Measurements from ENCODE around the gene DNAH8. TPM values are rescaled to one million over a fixed set of nuclear protein-coding genes. Genes with fewer than 3 reads are reported as not detected.

The DNAH8 gene
- total RNA-seq, 1 experiment from 2014 or later, result not detected

GRCh38 chr6:38806833-38807232 is 91.7 kb downstream of the DNAH8 start:
- no peak for TF ChIP-seq REST (IDR thresholded peaks at IDR 0.05; ENCODE audit: insufficient read depth in 1 of 2, low read depth in 2 of 2, low read length in 1 of 2)
- DNase-seq (ENCODE audit: low read depth, low spot score) (no peak), ATAC-seq (no peak)
- POLR2A ChIA-PET, result no interaction called here
- intact Hi-C loops (cut with micrococcal nuclease; ENCODE audit: unreplicated experiment) (no loop called here), in situ Hi-C loops (cut with HindIII; ENCODE audit: low pct_unique_long_range_greater_than_20kb, low sequenced_read_pairs) (no loop called here)
- no TSS peak for BruUV-seq (replicated peaks)
- CTCF ChIA-PET, result no interaction called here
- no peak overlapping the region for H3K4me3 ChIP-seq (ENCODE audit: low read depth in 2 of 2, low read length in 2 of 2)
- peaks cover 29% of the 10 kb centered on the region for H3K27me3 ChIP-seq (ENCODE audit: control insufficient read depth, insufficient read depth, low read length)
- no peaks in the 10 kb centered on the region for H3K4me1 ChIP-seq (ENCODE audit: control insufficient read depth, insufficient read depth, low read length)
- no peaks in the 10 kb centered on the region for H3K9me3 ChIP-seq (ENCODE audit: control insufficient read depth, insufficient read depth, low read depth, low read length)
- H3K36me3 ChIP-seq (ENCODE audit: control insufficient read depth, insufficient read depth, low read length), result no peaks in the 10 kb centered on the region
- H3K27ac ChIP-seq (ENCODE audit: low read length), result no peak overlapping the region

GRCh38 chr6:38808039-38808438 is 92.9 kb downstream of the DNAH8 start:
- Histone ChIP-seq H3K4me1 (ENCODE audit: control insufficient read depth, insufficient read depth, low read length) (no peaks in the 10 kb centered on the region), H3K27ac (ENCODE audit: low read length) (no peak overlapping the region), H3K27me3 (ENCODE audit: control insufficient read depth, insufficient read depth, low read length) (peaks cover 34% of the 10 kb centered on the region), H3K36me3 (ENCODE audit: control insufficient read depth, insufficient read depth, low read length) (no peaks in the 10 kb centered on the region), H3K9me3 (ENCODE audit: control insufficient read depth, insufficient read depth, low read depth, low read length) (no peaks in the 10 kb centered on the region), H3K4me3 (ENCODE audit: low read depth in 2 of 2, low read length in 2 of 2) (no peak overlapping the region)
- no peak for ATAC-seq
- BruUV-seq (replicated peaks), result no TSS peak
- DNase-seq (ENCODE audit: low read depth, low spot score), result no peak
- in situ Hi-C loops (cut with HindIII; ENCODE audit: low pct_unique_long_range_greater_than_20kb, low sequenced_read_pairs), result no loop called here
- CTCF ChIA-PET, result no interaction called here
- intact Hi-C loops (cut with micrococcal nuclease; ENCODE audit: unreplicated experiment), result no loop called here
- no peak for TF ChIP-seq TCF7L2 (IDR thresholded peaks at IDR 0.05; ENCODE audit: low read depth, low read length)
- TF ChIP-seq SIN3A (IDR thresholded peaks at IDR 0.05; ENCODE audit: borderline replicate concordance, insufficient read depth, low read depth, low read length), result no peak
- no peak for TF ChIP-seq REST (IDR thresholded peaks at IDR 0.05; ENCODE audit: insufficient read depth in 1 of 2, low read depth in 2 of 2, low read length in 1 of 2)
- no peak for TF ChIP-seq CTCF (IDR thresholded peaks at IDR 0.05)
- no peak for TF ChIP-seq POLR2AphosphoS5 (IDR thresholded peaks at IDR 0.05; ENCODE audit: low read depth, low read length)
- POLR2A ChIA-PET, result no interaction called here

Data from Panc1 (cell line).